ENCODE data around the gene RNFT2.
A peak's percentile ranks its signal among the peaks of the same experiment; 100 is the strongest.

Gene RNFT2

GRCh38 chr12:116717466-116718437 is 20.4 kb upstream of the RNFT2 start:
- H3K4me3 ChIP-seq (ENCODE audit: low read length) = peak overlapping the region; percentile 38
- H3K27me3 ChIP-seq (ENCODE audit: insufficient read depth, low read length) = no peaks in the 10 kb centered on the region
- peaks cover 75% of the 10 kb centered on the region for H3K4me1 ChIP-seq (ENCODE audit: insufficient read depth, low read length)
- H3K9me3 ChIP-seq (ENCODE audit: low read length) = no peaks in the 10 kb centered on the region
- H2AFZ ChIP-seq (ENCODE audit: low read depth, low read length) = no peak overlapping the region
- H3K36me3 ChIP-seq (ENCODE audit: insufficient read depth, low read length) = peaks cover 16% of the 10 kb centered on the region

GRCh38 chr12:116718655-116719454 is 19.3 kb upstream of the RNFT2 start:
- H3K27me3 ChIP-seq (ENCODE audit: insufficient read depth, low read length) = no peaks in the 10 kb centered on the region
- peaks cover 74% of the 10 kb centered on the region for H3K4me1 ChIP-seq (ENCODE audit: insufficient read depth, low read length)
- peak overlapping the region; percentile 38 for H3K4me3 ChIP-seq (ENCODE audit: low read length)
- no peaks in the 10 kb centered on the region for H3K9me3 ChIP-seq (ENCODE audit: low read length)
- no peak overlapping the region for H2AFZ ChIP-seq (ENCODE audit: low read depth, low read length)
- peaks cover 16% of the 10 kb centered on the region for H3K36me3 ChIP-seq (ENCODE audit: insufficient read depth, low read length)

GRCh38 chr12:116719731-116720528 is 18.2 kb upstream of the RNFT2 start:
- H3K4me1 ChIP-seq (ENCODE audit: insufficient read depth, low read length) = peaks cover 70% of the 10 kb centered on the region
- peaks cover 16% of the 10 kb centered on the region for H3K36me3 ChIP-seq (ENCODE audit: insufficient read depth, low read length)

GRCh38 chr12:116722245-116722644 is 15.9 kb upstream of the RNFT2 start:
- H3K9me3 ChIP-seq (ENCODE audit: low read length) = no peaks in the 10 kb centered on the region
- no peaks in the 10 kb centered on the region for H3K36me3 ChIP-seq (ENCODE audit: insufficient read depth, low read length)
- no peak overlapping the region for H3K4me3 ChIP-seq (ENCODE audit: low read length)
- no peaks in the 10 kb centered on the region for H3K27me3 ChIP-seq (ENCODE audit: insufficient read depth, low read length)
- H2AFZ ChIP-seq (ENCODE audit: low read depth, low read length) = no peak overlapping the region
- H3K4me1 ChIP-seq (ENCODE audit: insufficient read depth, low read length) = peaks cover 66% of the 10 kb centered on the region

More at GRCh38 chr12:116719731-116720528, 18.2 kb upstream of the RNFT2 start:
- Histone ChIP-seq H3K27me3 (ENCODE audit: insufficient read depth, low read length) (no peaks in the 10 kb centered on the region), H3K9me3 (ENCODE audit: low read length) (no peaks in the 10 kb centered on the region), H2AFZ (ENCODE audit: low read depth, low read length) (no peak overlapping the region), H3K4me3 (ENCODE audit: low read length) (peak overlapping the region; percentile 38)

GRCh38 chr12:116726694-116727093 is 11.4 kb upstream of the RNFT2 start:
- Histone ChIP-seq H3K27me3 (ENCODE audit: insufficient read depth, low read length) (no peaks in the 10 kb centered on the region), H2AFZ (ENCODE audit: low read depth, low read length) (no peak overlapping the region), H3K4me1 (ENCODE audit: insufficient read depth, low read length) (peaks cover 31% of the 10 kb centered on the region), H3K36me3 (ENCODE audit: insufficient read depth, low read length) (no peaks in the 10 kb centered on the region), H3K9me3 (ENCODE audit: low read length) (no peaks in the 10 kb centered on the region), H3K4me3 (ENCODE audit: low read length) (no peak overlapping the region)

GRCh38 chr12:116727261-116727660 is 10.9 kb upstream of the RNFT2 start:
- Histone ChIP-seq H2AFZ (ENCODE audit: low read depth, low read length) (no peak overlapping the region), H3K27me3 (ENCODE audit: insufficient read depth, low read length) (no peaks in the 10 kb centered on the region), H3K36me3 (ENCODE audit: insufficient read depth, low read length) (no peaks in the 10 kb centered on the region), H3K4me3 (ENCODE audit: low read length) (no peak overlapping the region), H3K4me1 (ENCODE audit: insufficient read depth, low read length) (peaks cover 26% of the 10 kb centered on the region), H3K9me3 (ENCODE audit: low read length) (no peaks in the 10 kb centered on the region)

- no peak overlapping the region for H2AFZ ChIP-seq (ENCODE audit: low read depth, low read length)
- H3K4me1 ChIP-seq (ENCODE audit: insufficient read depth, low read length) = peaks cover 20% of the 10 kb centered on the region
- H3K4me3 ChIP-seq (ENCODE audit: low read length) = no peak overlapping the region
- H3K36me3 ChIP-seq (ENCODE audit: insufficient read depth, low read length) = peaks cover 4% of the 10 kb centered on the region
- H3K27me3 ChIP-seq (ENCODE audit: insufficient read depth, low read length) = no peaks in the 10 kb centered on the region
- no peaks in the 10 kb centered on the region for H3K9me3 ChIP-seq (ENCODE audit: low read length)
These were observed 10.2 kb upstream of the RNFT2 start for GRCh38 chr12:116727891-116728290.

- no peak overlapping the region for H3K4me3 ChIP-seq (ENCODE audit: low read length)
- peaks cover 23% of the 10 kb centered on the region for H3K4me1 ChIP-seq (ENCODE audit: insufficient read depth, low read length)
- H3K36me3 ChIP-seq (ENCODE audit: insufficient read depth, low read length) = peaks cover 21% of the 10 kb centered on the region
- H3K9me3 ChIP-seq (ENCODE audit: low read length) = no peaks in the 10 kb centered on the region
- H3K27me3 ChIP-seq (ENCODE audit: insufficient read depth, low read length) = no peaks in the 10 kb centered on the region
- H2AFZ ChIP-seq (ENCODE audit: low read depth, low read length) = no peak overlapping the region
These were observed 6.3 kb upstream of the RNFT2 start for GRCh38 chr12:116731801-116732200.

- no peak overlapping the region for H2AFZ ChIP-seq (ENCODE audit: low read depth, low read length)
- no peaks in the 10 kb centered on the region for H3K27me3 ChIP-seq (ENCODE audit: insufficient read depth, low read length)
- no peaks in the 10 kb centered on the region for H3K9me3 ChIP-seq (ENCODE audit: low read length)
- H3K4me1 ChIP-seq (ENCODE audit: insufficient read depth, low read length) = peaks cover 17% of the 10 kb centered on the region
- H3K36me3 ChIP-seq (ENCODE audit: insufficient read depth, low read length) = peaks cover 21% of the 10 kb centered on the region
- H3K4me3 ChIP-seq (ENCODE audit: low read length) = no peak overlapping the region
These were observed 3.9 kb upstream of the RNFT2 start for GRCh38 chr12:116734156-116734768.

- Histone ChIP-seq H2AFZ (ENCODE audit: low read depth, low read length) (no peak overlapping the region), H3K36me3 (ENCODE audit: insufficient read depth, low read length) (peaks cover 22% of the 10 kb centered on the region), H3K27me3 (ENCODE audit: insufficient read depth, low read length) (no peaks in the 10 kb centered on the region), H3K4me1 (ENCODE audit: insufficient read depth, low read length) (peaks cover 18% of the 10 kb centered on the region), H3K9me3 (ENCODE audit: low read length) (no peaks in the 10 kb centered on the region), H3K4me3 (ENCODE audit: low read length) (no peak overlapping the region)
These were observed 3.0 kb upstream of the RNFT2 start for GRCh38 chr12:116735084-116735483.

GRCh38 chr12:116735951-116736599 is 2.0 kb upstream of the RNFT2 start:
- Histone ChIP-seq H3K27me3 (ENCODE audit: insufficient read depth, low read length) (no peaks in the 10 kb centered on the region), H3K36me3 (ENCODE audit: insufficient read depth, low read length) (peaks cover 31% of the 10 kb centered on the region), H2AFZ (ENCODE audit: low read depth, low read length) (no peak overlapping the region), H3K9me3 (ENCODE audit: low read length) (no peaks in the 10 kb centered on the region), H3K4me3 (ENCODE audit: low read length) (peak overlapping the region; percentile 99), H3K4me1 (ENCODE audit: insufficient read depth, low read length) (peaks cover 18% of the 10 kb centered on the region)

Data from neuron (in vitro differentiated cells).